SU-DHL-6 (cell line): Measurements from ENCODE around the gene MTHFSD.

Experiments
- H2AFZ ChIP-seq: fragments of 200-600 bp; sonication (generic); 2 replicates; pipeline ENCODE4 v1.6.1; 2014; ENCODE audit warnings: low read depth, mild to moderate bottlenecking, moderate library complexity, mixed read lengths, antibody characterized with exemption, low read length; ENCODE audit not compliant: severe bottlenecking
- H3F3A ChIP-seq: fragments of 200-600 bp; shearing (Covaris generic); 2 replicates; pipeline ENCODE4 v1.6.0; 2016; ENCODE audit warnings: antibody characterized with exemption, mild to moderate bottlenecking; ENCODE audit not compliant: insufficient read depth
- H3K27ac ChIP-seq: fragments of 200-600 bp; sonication (generic); 2 replicates; pipeline ENCODE4 v1.5.1; 2016; ENCODE audit warnings: low read depth, mild to moderate bottlenecking, low read length, moderate library complexity, mixed read lengths
- H3K27me3 ChIP-seq: fragments of 200-600 bp; sonication (generic), shearing (Covaris generic); 2 replicates; pipeline ENCODE4 v1.6.0; 2014; ENCODE audit warnings: mild to moderate bottlenecking, low read length
- H3K36me3 ChIP-seq: fragments of 200-600 bp; sonication (generic); 2 replicates; pipeline ENCODE4 v1.6.1; 2014; ENCODE audit warnings: mild to moderate bottlenecking, low read length, mixed read lengths
- H3K4me2 ChIP-seq: fragments of 300-600, 200-600 bp; shearing (Covaris generic), sonication (generic); 2 replicates; pipeline ENCODE4 v1.6.0; 2014; ENCODE audit warnings: low read length, low read depth, mild to moderate bottlenecking; ENCODE audit not compliant: poor library complexity, severe bottlenecking
- H3K4me3 ChIP-seq: fragments of 200-600 bp; sonication (generic); 2 replicates; pipeline ENCODE4 v1.5.1; 2014; ENCODE audit warnings: antibody characterized with exemption, low read length, mild to moderate bottlenecking, mixed read lengths; ENCODE audit not compliant: insufficient read depth, poor library complexity, severe bottlenecking
- H3K79me2 ChIP-seq: fragments of 200-600 bp; sonication (generic); 2 replicates; pipeline ENCODE4 v1.6.1; 2014; ENCODE audit warnings: mild to moderate bottlenecking, low read length, moderate library complexity; ENCODE audit not compliant: insufficient read depth
- H3K9ac ChIP-seq: fragments of 200-600 bp; sonication (generic); 2 replicates; pipeline ENCODE4 v1.7.0; 2014; ENCODE audit warnings: mild to moderate bottlenecking, low read length
- H3K9me2 ChIP-seq: fragments of 200-600 bp; sonication (generic); replicated peaks from 2 replicates; pipeline ENCODE4 v1.6.1; 2014; ENCODE audit warnings: low read length; ENCODE audit not compliant: insufficient read depth
- H3K9me3 ChIP-seq: fragments of 200-600 bp; sonication (generic); 2 replicates; pipeline ENCODE4 v1.6.1; 2014; ENCODE audit warnings: low read length, mixed read lengths; ENCODE audit not compliant: insufficient read depth
- H4K20me1 ChIP-seq: fragments of 200-600 bp; sonication (generic); 2 replicates; pipeline ENCODE4 v1.6.1; 2014; ENCODE audit warnings: low read depth, mild to moderate bottlenecking, antibody characterized with exemption, low read length, moderate library complexity, mixed read lengths
- EZH2phosphoT487 ChIP-seq: fragments of 200-600 bp; sonication (generic), shearing (Covaris generic); conservative IDR thresholded peaks from 2 replicates; pipeline ENCODE4 v1.6.1; 2018; ENCODE audit warnings: mild to moderate bottlenecking, antibody characterized with exemption, low read length, moderate library complexity, mixed read lengths
- TF ChIP-seq, protein P1 (sequence below): fragments of 200-600 bp; sonication (generic); IDR thresholded peaks from one replicate; pipeline ENCODE4 v1.5.1; 2017; ENCODE audit warnings: antibody characterized with exemption, mild to moderate bottlenecking, low read length, moderate library complexity; ENCODE audit not compliant: insufficient read depth, poor library complexity, severe bottlenecking

The MTHFSD gene

GRCh38 chr16:86558355-86559193 lies 3.5 kb upstream of the MTHFSD start:
- Histone ChIP-seq H3K9me2 (no peaks in the 10 kb centered on the region), H3K9me3 (no peaks in the 10 kb centered on the region), H3K9ac (no peak overlapping the region), H3F3A (no peaks in the 10 kb centered on the region), H3K27ac (no peak overlapping the region), H3K4me2 (no peak overlapping the region), H3K79me2 (peaks cover 3% of the 10 kb centered on the region; the same call in 1 of the 2 replicates), H3K4me3 (no peak overlapping the region), H2AFZ (no peak overlapping the region), H3K27me3 (no peaks in the 10 kb centered on the region), H3K36me3 (no peaks in the 10 kb centered on the region), H4K20me1 (no peaks in the 10 kb centered on the region)
- TF ChIP-seq, protein P1, sequence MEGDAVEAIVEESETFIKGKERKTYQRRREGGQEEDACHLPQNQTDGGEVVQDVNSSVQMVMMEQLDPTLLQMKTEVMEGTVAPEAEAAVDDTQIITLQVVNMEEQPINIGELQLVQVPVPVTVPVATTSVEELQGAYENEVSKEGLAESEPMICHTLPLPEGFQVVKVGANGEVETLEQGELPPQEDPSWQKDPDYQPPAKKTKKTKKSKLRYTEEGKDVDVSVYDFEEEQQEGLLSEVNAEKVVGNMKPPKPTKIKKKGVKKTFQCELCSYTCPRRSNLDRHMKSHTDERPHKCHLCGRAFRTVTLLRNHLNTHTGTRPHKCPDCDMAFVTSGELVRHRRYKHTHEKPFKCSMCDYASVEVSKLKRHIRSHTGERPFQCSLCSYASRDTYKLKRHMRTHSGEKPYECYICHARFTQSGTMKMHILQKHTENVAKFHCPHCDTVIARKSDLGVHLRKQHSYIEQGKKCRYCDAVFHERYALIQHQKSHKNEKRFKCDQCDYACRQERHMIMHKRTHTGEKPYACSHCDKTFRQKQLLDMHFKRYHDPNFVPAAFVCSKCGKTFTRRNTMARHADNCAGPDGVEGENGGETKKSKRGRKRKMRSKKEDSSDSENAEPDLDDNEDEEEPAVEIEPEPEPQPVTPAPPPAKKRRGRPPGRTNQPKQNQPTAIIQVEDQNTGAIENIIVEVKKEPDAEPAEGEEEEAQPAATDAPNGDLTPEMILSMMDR, result no peak
- TF ChIP-seq EZH2phosphoT487, result no peak

DNA sequence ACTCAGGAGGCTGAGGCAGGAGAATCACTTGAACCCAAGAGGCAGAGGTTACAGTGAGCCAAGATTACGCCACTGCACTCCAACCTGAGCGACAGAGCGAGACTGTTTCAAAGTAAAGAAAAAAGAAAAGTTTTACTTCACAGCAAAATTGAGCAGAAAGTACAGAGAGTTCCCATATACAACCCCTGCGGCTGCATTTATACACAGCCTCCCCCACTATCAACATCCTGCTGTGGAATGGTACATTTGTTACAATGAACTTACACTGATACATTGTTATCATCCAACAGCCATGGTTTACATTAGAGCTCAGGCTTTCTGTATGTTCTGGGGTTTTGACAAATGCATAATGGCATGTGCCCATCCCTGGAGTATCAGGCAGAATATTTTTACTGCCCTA lies 2.6 kb upstream of the MTHFSD start:
- H3K27me3 ChIP-seq, result no peaks in the 10 kb centered on the region
- no peaks in the 10 kb centered on the region for H3K9me3 ChIP-seq
- H3F3A ChIP-seq, result no peaks in the 10 kb centered on the region
- no peaks in the 10 kb centered on the region for H4K20me1 ChIP-seq
- H3K4me3 ChIP-seq, result no peak overlapping the region
- H3K36me3 ChIP-seq, result no peaks in the 10 kb centered on the region
- TF ChIP-seq, protein P1, result no peak
- no peak for TF ChIP-seq EZH2phosphoT487
- no peaks in the 10 kb centered on the region for H3K9me2 ChIP-seq
- H3K9ac ChIP-seq, result no peak overlapping the region
- H3K27ac ChIP-seq, result no peak overlapping the region
- H3K4me2 ChIP-seq, result no peak overlapping the region
- peaks cover 3% of the 10 kb centered on the region; the same call in 1 of the 2 replicates for H3K79me2 ChIP-seq
- no peak overlapping the region for H2AFZ ChIP-seq

DNA sequence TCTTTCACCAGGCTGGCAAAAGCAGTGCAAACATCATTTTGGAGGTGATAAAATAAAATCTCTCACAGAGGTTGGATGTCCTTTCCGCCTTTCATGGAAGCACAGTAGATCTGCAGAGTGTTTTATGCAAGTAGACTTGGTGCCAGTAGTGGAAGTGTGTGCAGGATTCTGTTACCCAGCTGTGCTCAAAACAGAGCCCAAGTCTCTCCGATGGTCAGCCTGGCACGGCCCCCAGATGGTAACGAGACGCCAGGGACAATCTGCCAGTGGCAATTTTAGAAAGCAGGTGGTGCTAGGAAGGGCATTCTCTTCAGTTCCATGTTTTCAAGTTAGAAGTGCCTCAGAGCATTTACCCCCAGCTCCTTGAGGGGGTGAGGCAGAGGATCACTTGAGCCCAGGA lies 1.5 kb upstream of the MTHFSD start:
- H4K20me1 ChIP-seq, result no peaks in the 10 kb centered on the region
- TF ChIP-seq EZH2phosphoT487, result no peak
- TF ChIP-seq, protein P1, result no peak
- no peak overlapping the region for H3K4me2 ChIP-seq
- H2AFZ ChIP-seq, result no peak overlapping the region
- H3K4me3 ChIP-seq, result no peak overlapping the region
- no peaks in the 10 kb centered on the region for H3F3A ChIP-seq
- H3K27me3 ChIP-seq, result no peaks in the 10 kb centered on the region
- H3K9me3 ChIP-seq, result no peaks in the 10 kb centered on the region
- H3K9ac ChIP-seq, result no peak overlapping the region
- H3K79me2 ChIP-seq, result peaks cover 3% of the 10 kb centered on the region; the same call in 1 of the 2 replicates
- no peaks in the 10 kb centered on the region for H3K36me3 ChIP-seq
- H3K9me2 ChIP-seq, result no peaks in the 10 kb centered on the region
- no peak overlapping the region for H3K27ac ChIP-seq
